Panc1 (cell line): ENCODE data around the gene SNTG2. TPM values are rescaled to one million over a fixed set of nuclear protein-coding genes. Genes with fewer than 3 reads are reported as not detected.

Experiments used
- ATAC-seq: fragments of 200-7000 bp; cut with Tn5 transposase; 2 replicates; pipeline ENCODE4 v1.9.1; 2020; ENCODE audit warnings: mild to moderate bottlenecking, moderate library complexity
- BruUV-seq: library from RNA; stranded (reverse); fragments of 400-500 nt; replicated peaks from 2 replicates; lab custom pipeline; 2021; lab: Mats Ljungman, UMichigan
- CTCF ChIA-PET: fragments of 300-600 bp; sonication (Branson Sonifier 250); formaldehyde crosslinking; loops from one replicate; lab custom pipeline; 2022; ENCODE audit warnings: antibody characterized with exemption; lab: Charles Lee
- POLR2A ChIA-PET: fragments of 300-600 bp; sonication (Branson Sonifier 250); formaldehyde crosslinking; loops from one replicate; lab custom pipeline; 2022; ENCODE audit warnings: antibody characterized with exemption; lab: Charles Lee
- DNase-seq: peaks from one replicate; pipeline ENCODE4 v3.0.0-alpha.2; 2010; ENCODE audit warnings: low read depth, low spot score
- H3K27ac ChIP-seq: 2 replicates; pipeline ENCODE4 v1.5.1; 2011; ENCODE audit warnings: mild to moderate bottlenecking, low read length, inconsistent platforms
- H3K27me3 ChIP-seq: fragments of 200-500 bp; sonication (Bioruptor generic); 2 replicates; pipeline ENCODE4 v1.6.0; 2014; ENCODE audit warnings: low read length, inconsistent platforms; ENCODE audit not compliant: control insufficient read depth, insufficient read depth
- H3K36me3 ChIP-seq: fragments of 200-500 bp; sonication (Bioruptor generic); 2 replicates; pipeline ENCODE4 v1.5.1; 2014; ENCODE audit warnings: inconsistent platforms, mild to moderate bottlenecking, low read length, moderate library complexity; ENCODE audit not compliant: control insufficient read depth, insufficient read depth
- H3K4me1 ChIP-seq: 2 replicates; pipeline ENCODE4 v1.5.1; 2011; ENCODE audit warnings: inconsistent platforms, mild to moderate bottlenecking, low read length, moderate library complexity; ENCODE audit not compliant: control insufficient read depth, insufficient read depth
- H3K4me3 ChIP-seq, 2 experiments: 2 replicates each; pipeline ENCODE4 v1.5.1; 2011 to 2012; ENCODE audit warnings: low read depth in 2 of 2, low read length in 2 of 2, mild to moderate bottlenecking in 2 of 2, inconsistent platforms in 1 of 2, moderate library complexity in 1 of 2
- H3K9me3 ChIP-seq: fragments of 200-500 bp; sonication (Bioruptor generic); 2 replicates; pipeline ENCODE4 v1.5.1; 2014; ENCODE audit warnings: low read depth, mild to moderate bottlenecking, inconsistent platforms, low read length, moderate library complexity; ENCODE audit not compliant: control insufficient read depth, insufficient read depth
- CTCF ChIP-seq: fragments of 450-650 bp; IDR thresholded peaks from 2 replicates; pipeline ENCODE4 v1.5.1; 2017; ENCODE audit warnings: mild to moderate bottlenecking
- POLR2AphosphoS5 ChIP-seq: IDR thresholded peaks from 2 replicates; pipeline ENCODE4 v1.6.1; 2012; ENCODE audit warnings: mild to moderate bottlenecking, low read depth, low read length, moderate library complexity
- REST ChIP-seq, 2 experiments: IDR thresholded peaks; 2 replicates each; pipeline ENCODE4 v1.6.1; 2011 to 2012; ENCODE audit warnings: low read depth in 2 of 2, control low read depth in 1 of 2, low read length in 1 of 2, mild to moderate bottlenecking in 1 of 2, moderate library complexity in 1 of 2; ENCODE audit not compliant: insufficient read depth in 1 of 2
- SIN3A ChIP-seq: IDR thresholded peaks from 2 replicates; pipeline ENCODE4 v1.6.1; 2012; ENCODE audit warnings: low read depth, mild to moderate bottlenecking, low read length, moderate library complexity, borderline replicate concordance; ENCODE audit not compliant: insufficient read depth
- TCF7L2 ChIP-seq: IDR thresholded peaks from 2 replicates; pipeline ENCODE4 v1.6.1; 2011; ENCODE audit warnings: mild to moderate bottlenecking, low read depth, low read length, inconsistent platforms
- in situ Hi-C: cut with HindIII; loops from 2 replicates; pipeline ENCODE4 v1.10.0; 2016; ENCODE audit warnings: low sequenced_read_pairs, low pct_unique_long_range_greater_than_20kb
- intact Hi-C: fragments of 100-400 bp; cut with micrococcal nuclease; formaldehyde crosslinking; loops from one replicate; pipeline ENCODE4 v1.10.0; 2022; ENCODE audit not compliant: unreplicated experiment
- total RNA-seq: library from RNA; stranded (reverse); gene quantifications from one replicate; pipeline ENCODE4 v1.2.1, GENCODE V29; 2021; ENCODE audit not compliant: unreplicated experiment

The SNTG2 gene
- total RNA-seq, 1 experiment from 2014 or later = not detected

GRCh38 chr2:1078326-1078725 is 127.7 kb downstream of the SNTG2 start:
- H3K27me3 ChIP-seq = no peaks in the 10 kb centered on the region
- H3K9me3 ChIP-seq = no peaks in the 10 kb centered on the region
- ATAC-seq = no peak
- H3K36me3 ChIP-seq = no peaks in the 10 kb centered on the region
- H3K4me3 ChIP-seq = no peak overlapping the region
- CTCF ChIA-PET = no interaction called here
- DNase-seq = no peak
- in situ Hi-C loops = no loop called here
- BruUV-seq = no TSS peak
- H3K27ac ChIP-seq = no peak overlapping the region
- intact Hi-C loops = no loop called here
- no peak for TF ChIP-seq POLR2AphosphoS5
- no peak for TF ChIP-seq SIN3A
- TF ChIP-seq TCF7L2 = no peak
- no peak for TF ChIP-seq CTCF
- TF ChIP-seq REST (IDR thresholded peaks at IDR 0.05; ENCODE audit: insufficient read depth in 1 of 2, low read depth in 2 of 2, low read length in 1 of 2) = no peak
- H3K4me1 ChIP-seq = no peaks in the 10 kb centered on the region
- POLR2A ChIA-PET = no interaction called here

GRCh38 chr2:1079873-1080799 is 129.5 kb downstream of the SNTG2 start:
- in situ Hi-C loops (no loop called here), intact Hi-C loops (no loop called here)
- POLR2A ChIA-PET = no interaction called here
- DNase-seq = no peak
- H3K27ac ChIP-seq = no peak overlapping the region
- no peaks in the 10 kb centered on the region for H3K27me3 ChIP-seq
- BruUV-seq = no TSS peak
- no peaks in the 10 kb centered on the region for H3K36me3 ChIP-seq
- no peak overlapping the region for H3K4me3 ChIP-seq
- CTCF ChIA-PET = no interaction called here
- no peaks in the 10 kb centered on the region for H3K4me1 ChIP-seq
- TF ChIP-seq POLR2AphosphoS5 = no peak
- no peak for ATAC-seq
- H3K9me3 ChIP-seq = no peaks in the 10 kb centered on the region
